Measurements from ENCODE around the gene PPM1N. TPM values are rescaled to one million over a fixed set of nuclear protein-coding genes. Genes with fewer than 3 reads are reported as not detected.

Gene PPM1N
- total and polyA plus RNA-seq, 2 donors (not counting 1 experiment from before 2014, with no cell fraction given): 2.3 to 2.8 TPM

- Histone ChIP-seq H3K4me3 (replicated peaks in 1 of 4; ENCODE audit: control extremely low read depth in 1 of 4, insufficient read depth in 1 of 4, low read depth in 3 of 4, low read length in 4 of 4) (peak overlapping the region in 1 of 4 experiments; percentile 17), H3K79me2 (ENCODE audit: control insufficient read depth, insufficient read depth, low read length) (peaks cover 61% of the 10 kb centered on the region), H3K36me3 (ENCODE audit: control insufficient read depth, insufficient read depth, low read length) (no peaks in the 10 kb centered on the region), H2AFZ (ENCODE audit: low read length) (no peak overlapping the region), H3K27me3 (ENCODE audit: control insufficient read depth, insufficient read depth, low read length) (no peaks in the 10 kb centered on the region), H3K9me3 (ENCODE audit: control insufficient read depth, insufficient read depth, low read depth, low read length) (no peaks in the 10 kb centered on the region), H3K9ac (ENCODE audit: insufficient read depth, low read length) (no peak overlapping the region), H3K27ac (ENCODE audit: insufficient read depth, low read length) (peak overlapping the region; percentile 14), H4K20me1 (ENCODE audit: control insufficient read depth, extremely low read depth, insufficient read depth, low read length) (no peaks in the 10 kb centered on the region), H3K4me1 (ENCODE audit: control insufficient read depth, extremely low read depth, insufficient read depth, low read length) (peaks cover 7% of the 10 kb centered on the region), H3K4me2 (ENCODE audit: extremely low read depth, insufficient read depth, low read length) (peak overlapping the region; percentile 68)
- DNase-seq (ENCODE audit: low read depth in 2 of 2): no peak
- TF ChIP-seq EZH2 (IDR thresholded peaks at IDR 0.05; ENCODE audit: low read length, missing control alignments): no peak
- no peak for TF ChIP-seq CTCF (conservative IDR thresholded peaks at IDR 0.05 in 1 of 2, IDR thresholded peaks at IDR 0.05 in 1 of 2; ENCODE audit: low read depth in 1 of 2, low read length in 2 of 2)
These were observed 25.5 kb upstream of the PPM1N start for GRCh38 chr19:45472563-45473366.

GRCh38 chr19:45473367-45473681 lies 24.9 kb upstream of the PPM1N start:
- no peaks in the 10 kb centered on the region for H3K36me3 ChIP-seq (ENCODE audit: control insufficient read depth, insufficient read depth, low read length)
- H3K27ac ChIP-seq (ENCODE audit: insufficient read depth, low read length): no peak overlapping the region
- no peak for TF ChIP-seq EZH2 (IDR thresholded peaks at IDR 0.05; ENCODE audit: low read length, missing control alignments)
- no peak for TF ChIP-seq CTCF (conservative IDR thresholded peaks at IDR 0.05 in 1 of 2, IDR thresholded peaks at IDR 0.05 in 1 of 2; ENCODE audit: low read depth in 1 of 2, low read length in 2 of 2)
- no peak overlapping the region for H3K9ac ChIP-seq (ENCODE audit: insufficient read depth, low read length)
- H3K79me2 ChIP-seq (ENCODE audit: control insufficient read depth, insufficient read depth, low read length): peaks cover 58% of the 10 kb centered on the region
- H3K4me1 ChIP-seq (ENCODE audit: control insufficient read depth, extremely low read depth, insufficient read depth, low read length): peaks cover 10% of the 10 kb centered on the region
- DNase-seq (ENCODE audit: low read depth in 2 of 2): no peak
- no peak overlapping the region for H3K4me3 ChIP-seq (replicated peaks in 1 of 4; ENCODE audit: control extremely low read depth in 1 of 4, insufficient read depth in 1 of 4, low read depth in 3 of 4, low read length in 4 of 4)
- no peaks in the 10 kb centered on the region for H3K27me3 ChIP-seq (ENCODE audit: control insufficient read depth, insufficient read depth, low read length)
- H4K20me1 ChIP-seq (ENCODE audit: control insufficient read depth, extremely low read depth, insufficient read depth, low read length): no peaks in the 10 kb centered on the region
- no peaks in the 10 kb centered on the region for H3K9me3 ChIP-seq (ENCODE audit: control insufficient read depth, insufficient read depth, low read depth, low read length)
- no peak overlapping the region for H3K4me2 ChIP-seq (ENCODE audit: extremely low read depth, insufficient read depth, low read length)
- H2AFZ ChIP-seq (ENCODE audit: low read length): no peak overlapping the region

GRCh38 chr19:45473682-45474605 lies 24.3 kb upstream of the PPM1N start:
- Histone ChIP-seq H3K9me3 (ENCODE audit: control insufficient read depth, insufficient read depth, low read depth, low read length) (no peaks in the 10 kb centered on the region), H3K4me3 (replicated peaks in 1 of 4; ENCODE audit: control extremely low read depth in 1 of 4, insufficient read depth in 1 of 4, low read depth in 3 of 4, low read length in 4 of 4) (no peak overlapping the region), H3K4me2 (ENCODE audit: extremely low read depth, insufficient read depth, low read length) (peak overlapping the region; percentile 15), H3K79me2 (ENCODE audit: control insufficient read depth, insufficient read depth, low read length) (peaks cover 56% of the 10 kb centered on the region), H3K27me3 (ENCODE audit: control insufficient read depth, insufficient read depth, low read length) (no peaks in the 10 kb centered on the region), H3K27ac (ENCODE audit: insufficient read depth, low read length) (peak overlapping the region; percentile 46), H3K9ac (ENCODE audit: insufficient read depth, low read length) (no peak overlapping the region), H2AFZ (ENCODE audit: low read length) (no peak overlapping the region), H3K36me3 (ENCODE audit: control insufficient read depth, insufficient read depth, low read length) (no peaks in the 10 kb centered on the region), H4K20me1 (ENCODE audit: control insufficient read depth, extremely low read depth, insufficient read depth, low read length) (no peaks in the 10 kb centered on the region), H3K4me1 (ENCODE audit: control insufficient read depth, extremely low read depth, insufficient read depth, low read length) (peaks cover 10% of the 10 kb centered on the region)
- DNase-seq (ENCODE audit: low read depth in 2 of 2): no peak
- TF ChIP-seq EZH2 (IDR thresholded peaks at IDR 0.05; ENCODE audit: low read length, missing control alignments) (no peak), CTCF (conservative IDR thresholded peaks at IDR 0.05 in 1 of 2, IDR thresholded peaks at IDR 0.05 in 1 of 2; ENCODE audit: low read depth in 1 of 2, low read length in 2 of 2) (no peak)
